ENCODE measurements around the gene CTNND2.

Gene CTNND2

GRCh38 chr5:11904265-11904906, at the start of gene CTNND2:
CTNND2 (minus strand) TSS chr5:11904446; CDS start chr5:11903853, 593 bp downstream.
- DNase-seq (ENCODE audit: low read depth in 1 of 2, low spot score in 1 of 2): no peak

GRCh38 chr5:11946317-11946716, 42.1 kb upstream of the CTNND2 start:
- DNase-seq (ENCODE audit: low read depth in 1 of 2, low spot score in 1 of 2): no peak

- no peak for DNase-seq (ENCODE audit: low read depth in 1 of 2, low spot score in 1 of 2)
These were observed 37.3 kb upstream of the CTNND2 start for GRCh38 chr5:11941566-11941965.

- no peak for DNase-seq (ENCODE audit: low read depth in 1 of 2, low spot score in 1 of 2)
These were observed 27.4 kb upstream of the CTNND2 start for GRCh38 chr5:11931638-11932037.

- DNase-seq (ENCODE audit: low read depth in 1 of 2, low spot score in 1 of 2): no peak
These were observed 24.7 kb upstream of the CTNND2 start for GRCh38 chr5:11928909-11929308.

- DNase-seq (ENCODE audit: low read depth in 1 of 2, low spot score in 1 of 2): no peak
These were observed 21.5 kb upstream of the CTNND2 start for GRCh38 chr5:11925701-11926100.

GRCh38 chr5:11922394-11922793, 18.1 kb upstream of the CTNND2 start:
- no peak for DNase-seq (ENCODE audit: low read depth in 1 of 2, low spot score in 1 of 2)

GRCh38 chr5:11918463-11919045, 14.3 kb upstream of the CTNND2 start:
- no peak for DNase-seq (ENCODE audit: low read depth in 1 of 2, low spot score in 1 of 2)

- no peak for DNase-seq (ENCODE audit: low read depth in 1 of 2, low spot score in 1 of 2)
These were observed 5.2 kb upstream of the CTNND2 start for GRCh38 chr5:11909471-11909870.

GRCh38 chr5:11906497-11906896, 2.3 kb upstream of the CTNND2 start:
- no peak for DNase-seq (ENCODE audit: low read depth in 1 of 2, low spot score in 1 of 2)

- no peak for DNase-seq (ENCODE audit: low read depth in 1 of 2, low spot score in 1 of 2)
These were observed 960 bp upstream of the CTNND2 start for GRCh38 chr5:11905206-11905605.

- DNase-seq (ENCODE audit: low read depth in 1 of 2, low spot score in 1 of 2): no peak
These were observed 507 bp downstream of the CTNND2 start for GRCh38 chr5:11903614-11904264.

- DNase-seq (ENCODE audit: low read depth in 1 of 2, low spot score in 1 of 2): no peak
These were observed 1.1 kb downstream of the CTNND2 start for GRCh38 chr5:11903121-11903613.

GRCh38 chr5:11902201-11902619, 2.0 kb downstream of the CTNND2 start:
- DNase-seq (ENCODE audit: low read depth in 1 of 2, low spot score in 1 of 2): no peak

GRCh38 chr5:11898787-11899186, 5.5 kb downstream of the CTNND2 start:
- DNase-seq (ENCODE audit: low read depth in 1 of 2, low spot score in 1 of 2): no peak

GRCh38 chr5:11897781-11898180, 6.5 kb downstream of the CTNND2 start:
- DNase-seq (ENCODE audit: low read depth in 1 of 2, low spot score in 1 of 2): no peak

- DNase-seq (ENCODE audit: low read depth in 1 of 2, low spot score in 1 of 2): no peak
These were observed 9.3 kb downstream of the CTNND2 start for GRCh38 chr5:11894992-11895391.

- DNase-seq (ENCODE audit: low read depth in 1 of 2, low spot score in 1 of 2): no peak
These were observed 11.4 kb downstream of the CTNND2 start for GRCh38 chr5:11892832-11893231.

GRCh38 chr5:11890777-11891176, 13.5 kb downstream of the CTNND2 start:
- DNase-seq (ENCODE audit: low read depth in 1 of 2, low spot score in 1 of 2): no peak

- no peak for DNase-seq (ENCODE audit: low read depth in 1 of 2, low spot score in 1 of 2)
These were observed 16.0 kb downstream of the CTNND2 start for GRCh38 chr5:11888221-11888620.

GRCh38 chr5:11878814-11879213, 25.4 kb downstream of the CTNND2 start:
- no peak for DNase-seq (ENCODE audit: low read depth in 1 of 2, low spot score in 1 of 2)

- DNase-seq (ENCODE audit: low read depth in 1 of 2, low spot score in 1 of 2): no peak
These were observed 30.7 kb downstream of the CTNND2 start for GRCh38 chr5:11873587-11873986.

Measured in activated T-helper 1 cell treated with anti-CD3 and anti-CD28 coated beads, Interleukin-2, amount 50 U/mL, for 16 hours (primary cell).